ENCODE results near the gene SPAG16. TPM values are rescaled to one million over a fixed set of nuclear protein-coding genes. Genes with fewer than 3 reads are reported as not detected.

The SPAG16 gene
- total and polyA plus RNA-seq, 2 of the 13 experiments (the other 11 are each of a cell fraction or from before 2014, with no cell fraction given), result 9.6 to 26.5 TPM

DNA sequence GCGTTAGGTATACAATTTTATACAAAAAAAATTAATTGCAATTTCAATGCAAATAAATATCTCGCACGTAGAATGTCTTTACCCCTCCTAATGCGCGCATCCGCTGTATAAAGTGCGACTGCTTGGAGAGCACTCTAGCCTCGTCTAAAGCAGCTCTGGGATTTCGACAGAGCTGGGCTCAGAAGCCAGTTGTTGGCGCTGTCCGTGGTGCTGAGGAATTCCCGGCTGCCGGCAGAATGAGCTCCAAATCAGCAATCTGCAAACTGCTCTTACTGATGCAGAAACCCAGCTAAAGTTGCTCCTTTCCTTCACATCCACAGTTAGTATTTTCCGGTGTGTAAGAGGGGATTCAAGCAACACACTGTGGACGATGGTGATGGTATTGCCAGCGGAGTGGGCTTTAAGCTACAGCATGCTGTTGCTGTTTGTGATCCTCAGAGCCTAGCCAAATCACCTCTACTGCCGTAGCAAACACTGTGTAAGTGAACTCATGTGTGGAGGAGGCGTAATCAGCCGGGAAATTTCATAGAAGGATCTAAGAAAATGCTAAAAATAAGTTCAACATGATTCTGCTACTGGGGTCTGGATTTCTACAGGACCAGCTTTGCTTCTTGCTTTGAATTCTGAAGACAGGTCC lies 1126.8 kb downstream of the SPAG16 start, which contains the start of gene VWC2L (continued):
- TF ChIP-seq, protein P1, sequence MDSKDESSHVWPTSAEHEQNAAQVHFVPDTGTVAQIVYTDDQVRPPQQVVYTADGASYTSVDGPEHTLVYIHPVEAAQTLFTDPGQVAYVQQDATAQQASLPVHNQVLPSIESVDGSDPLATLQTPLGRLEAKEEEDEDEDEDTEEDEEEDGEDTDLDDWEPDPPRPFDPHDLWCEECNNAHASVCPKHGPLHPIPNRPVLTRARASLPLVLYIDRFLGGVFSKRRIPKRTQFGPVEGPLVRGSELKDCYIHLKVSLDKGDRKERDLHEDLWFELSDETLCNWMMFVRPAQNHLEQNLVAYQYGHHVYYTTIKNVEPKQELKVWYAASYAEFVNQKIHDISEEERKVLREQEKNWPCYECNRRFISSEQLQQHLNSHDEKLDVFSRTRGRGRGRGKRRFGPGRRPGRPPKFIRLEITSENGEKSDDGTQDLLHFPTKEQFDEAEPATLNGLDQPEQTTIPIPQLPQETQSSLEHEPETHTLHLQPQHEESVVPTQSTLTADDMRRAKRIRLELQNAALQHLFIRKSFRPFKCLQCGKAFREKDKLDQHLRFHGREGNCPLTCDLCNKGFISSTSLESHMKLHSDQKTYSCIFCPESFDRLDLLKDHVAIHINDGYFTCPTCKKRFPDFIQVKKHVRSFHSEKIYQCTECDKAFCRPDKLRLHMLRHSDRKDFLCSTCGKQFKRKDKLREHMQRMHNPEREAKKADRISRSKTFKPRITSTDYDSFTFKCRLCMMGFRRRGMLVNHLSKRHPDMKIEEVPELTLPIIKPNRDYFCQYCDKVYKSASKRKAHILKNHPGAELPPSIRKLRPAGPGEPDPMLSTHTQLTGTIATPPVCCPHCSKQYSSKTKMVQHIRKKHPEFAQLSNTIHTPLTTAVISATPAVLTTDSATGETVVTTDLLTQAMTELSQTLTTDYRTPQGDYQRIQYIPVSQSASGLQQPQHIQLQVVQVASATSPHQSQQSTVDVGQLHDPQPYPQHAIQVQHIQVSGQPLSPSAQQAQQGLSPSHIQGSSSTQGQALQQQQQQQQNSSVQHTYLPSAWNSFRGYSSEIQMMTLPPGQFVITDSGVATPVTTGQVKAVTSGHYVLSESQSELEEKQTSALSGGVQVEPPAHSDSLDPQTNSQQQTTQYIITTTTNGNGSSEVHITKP (CRISPR knock-in tag; IDR thresholded peaks at IDR 0.05; ENCODE audit: low read depth), result peak; percentile 78
- TF ChIP-seq ZNF747 (CRISPR knock-in tag; IDR thresholded peaks at IDR 0.05; ENCODE audit: borderline replicate concordance), result peak; percentile 41; the same call in 1 of the 2 replicates
- no peak for TF ChIP-seq NR1H2 (CRISPR knock-in tag; IDR thresholded peaks at IDR 0.05; ENCODE audit: borderline replicate concordance, low read depth)
- TF ChIP-seq, protein P2, sequence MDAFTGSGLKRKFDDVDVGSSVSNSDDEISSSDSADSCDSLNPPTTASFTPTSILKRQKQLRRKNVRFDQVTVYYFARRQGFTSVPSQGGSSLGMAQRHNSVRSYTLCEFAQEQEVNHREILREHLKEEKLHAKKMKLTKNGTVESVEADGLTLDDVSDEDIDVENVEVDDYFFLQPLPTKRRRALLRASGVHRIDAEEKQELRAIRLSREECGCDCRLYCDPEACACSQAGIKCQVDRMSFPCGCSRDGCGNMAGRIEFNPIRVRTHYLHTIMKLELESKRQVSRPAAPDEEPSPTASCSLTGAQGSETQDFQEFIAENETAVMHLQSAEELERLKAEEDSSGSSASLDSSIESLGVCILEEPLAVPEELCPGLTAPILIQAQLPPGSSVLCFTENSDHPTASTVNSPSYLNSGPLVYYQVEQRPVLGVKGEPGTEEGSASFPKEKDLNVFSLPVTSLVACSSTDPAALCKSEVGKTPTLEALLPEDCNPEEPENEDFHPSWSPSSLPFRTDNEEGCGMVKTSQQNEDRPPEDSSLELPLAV (CRISPR knock-in tag; conservative IDR thresholded peaks at IDR 0.05; ENCODE audit: low read depth), result no peak
- TF ChIP-seq GLI4 (CRISPR knock-in tag; IDR thresholded peaks at IDR 0.05; ENCODE audit: borderline replicate concordance), result no peak
- TF ChIP-seq ZNF781 (CRISPR knock-in tag; IDR thresholded peaks at IDR 0.05; ENCODE audit: borderline replicate concordance, not compliant biosample characterization), result peak; percentile 95
- peak; percentile 24; the same call in 1 of the 2 replicates for TF ChIP-seq ZNF652 (CRISPR knock-in tag; IDR thresholded peaks at IDR 0.05; ENCODE audit: borderline replicate concordance, low read depth)
- no peak for TF ChIP-seq PHF5A (CRISPR knock-in tag; IDR thresholded peaks at IDR 0.05; ENCODE audit: low read depth, unreplicated experiment)
